ENCODE results near the gene ADRM1. TPM values are rescaled to one million over a fixed set of nuclear protein-coding genes. Genes with fewer than 3 reads are reported as not detected.

ADRM1 gene
- total RNA-seq, 1 donor from 2014 or later, result 193 TPM

GRCh38 chr20:62354031-62354808 is 51.4 kb downstream of the ADRM1 start:
- Histone ChIP-seq H3K36me3 (ENCODE audit: control insufficient read depth, insufficient read depth, low read length) (peaks cover 4% of the 10 kb centered on the region), H3K27me3 (ENCODE audit: control insufficient read depth, insufficient read depth, low read length) (no peaks in the 10 kb centered on the region), H3K4me3 (ENCODE audit: low read depth, low read length) (no peak overlapping the region)
- no peak for TF ChIP-seq CTCF (IDR thresholded peaks at IDR 0.05; ENCODE audit: insufficient read depth, low read length, poor library complexity, severe bottlenecking)
- DNase-seq (ENCODE audit: low read depth), result no peak

DNA sequence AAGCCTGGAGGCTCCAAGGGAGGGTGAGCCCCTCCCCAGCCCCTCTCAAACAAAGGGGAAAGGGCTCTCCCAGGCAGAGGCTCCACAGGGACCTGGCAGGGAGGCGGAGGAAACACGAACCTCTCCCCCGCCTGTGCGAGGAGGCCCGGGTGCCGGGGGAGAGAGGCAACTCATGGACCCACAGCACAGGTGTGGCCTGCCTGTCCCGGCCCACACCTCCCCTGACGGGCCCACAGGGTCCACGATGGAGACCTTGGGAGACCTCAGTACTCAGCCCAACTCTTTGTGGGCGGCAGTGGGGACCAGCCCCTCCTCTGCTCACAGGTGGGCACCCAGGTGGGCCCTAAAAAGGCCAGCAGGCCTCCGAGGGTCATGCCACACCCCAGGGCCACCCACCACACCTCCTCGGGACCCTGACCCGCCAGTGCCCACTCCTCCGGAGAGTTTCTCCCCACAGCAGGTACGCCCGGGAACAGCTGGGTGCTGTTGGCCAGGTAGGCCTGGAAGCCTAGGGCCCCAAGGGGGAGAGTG is 52.1 kb downstream of the ADRM1 start:
- TF ChIP-seq CTCF (IDR thresholded peaks at IDR 0.05; ENCODE audit: insufficient read depth, low read length, poor library complexity, severe bottlenecking), result no peak
- H3K36me3 ChIP-seq (ENCODE audit: control insufficient read depth, insufficient read depth, low read length), result peaks cover 2% of the 10 kb centered on the region
- H3K27me3 ChIP-seq (ENCODE audit: control insufficient read depth, insufficient read depth, low read length), result no peaks in the 10 kb centered on the region
- H3K4me3 ChIP-seq (ENCODE audit: low read depth, low read length), result no peak overlapping the region
- DNase-seq (ENCODE audit: low read depth), result no peak

DNA sequence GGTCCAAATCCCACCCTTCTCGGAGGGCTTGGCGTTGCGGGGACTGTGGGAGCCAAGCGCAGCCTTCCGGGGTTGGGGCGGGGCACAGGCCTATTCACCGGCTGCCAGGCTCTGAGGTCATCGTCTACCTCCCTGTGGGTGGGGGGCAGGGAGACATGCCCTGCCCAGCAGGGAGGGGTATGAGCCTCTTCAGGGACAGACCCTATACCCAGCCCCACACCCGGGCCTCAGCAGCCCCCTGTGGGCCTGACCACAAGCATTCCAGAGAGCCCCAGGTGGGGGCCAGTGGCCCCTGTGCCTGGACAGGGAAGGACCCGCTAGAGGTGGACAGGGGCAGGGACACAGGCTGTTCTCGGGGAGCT is 52.7 kb downstream of the ADRM1 start:
- Histone ChIP-seq H3K36me3 (ENCODE audit: control insufficient read depth, insufficient read depth, low read length) (peaks cover under 1% of the 10 kb centered on the region), H3K4me3 (ENCODE audit: low read depth, low read length) (no peak overlapping the region), H3K27me3 (ENCODE audit: control insufficient read depth, insufficient read depth, low read length) (no peaks in the 10 kb centered on the region)
- no peak for TF ChIP-seq CTCF (IDR thresholded peaks at IDR 0.05; ENCODE audit: insufficient read depth, low read length, poor library complexity, severe bottlenecking)
- DNase-seq (ENCODE audit: low read depth), result no peak

DNA sequence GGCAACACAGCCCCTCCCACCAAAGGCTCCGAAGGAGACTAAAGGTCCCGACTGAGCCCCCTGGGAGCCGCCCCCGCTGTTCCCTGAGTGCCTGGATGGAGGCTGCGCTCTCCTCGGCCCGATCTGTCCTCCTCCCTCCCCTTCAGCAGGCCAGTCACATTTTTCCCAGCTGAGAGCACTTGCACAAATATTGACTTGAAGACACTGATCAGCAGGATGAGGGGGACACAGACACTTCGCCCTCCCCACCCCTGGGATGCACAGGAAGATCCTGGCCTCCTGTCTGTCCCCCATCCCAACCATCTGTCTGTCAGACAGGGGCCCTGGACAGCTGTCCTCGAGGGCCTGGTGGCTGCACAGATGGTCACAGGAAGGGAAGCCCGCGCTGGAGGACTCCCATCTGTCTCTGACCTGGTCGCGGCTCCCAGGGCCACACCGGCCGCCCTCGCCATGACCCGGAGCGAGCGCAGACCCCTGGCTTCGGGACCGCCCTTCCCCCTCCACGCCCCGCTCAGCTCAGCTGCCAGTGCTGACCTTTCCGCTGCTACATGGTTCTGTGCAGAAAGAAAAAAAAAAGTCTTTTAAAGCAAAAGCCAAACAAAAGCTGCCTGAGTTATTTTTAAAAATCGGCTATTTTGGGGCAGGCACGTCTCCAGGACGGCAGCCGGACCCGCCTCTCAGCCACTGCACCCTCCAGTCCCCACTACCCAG is 53.2 kb downstream of the ADRM1 start:
- Histone ChIP-seq H3K4me3 (ENCODE audit: low read depth, low read length) (no peak overlapping the region), H3K36me3 (ENCODE audit: control insufficient read depth, insufficient read depth, low read length) (no peaks in the 10 kb centered on the region), H3K27me3 (ENCODE audit: control insufficient read depth, insufficient read depth, low read length) (no peaks in the 10 kb centered on the region)
- no peak for DNase-seq (ENCODE audit: low read depth)
- TF ChIP-seq CTCF (IDR thresholded peaks at IDR 0.05; ENCODE audit: insufficient read depth, low read length, poor library complexity, severe bottlenecking), result no peak

- DNase-seq (ENCODE audit: low read depth), result no peak
- Histone ChIP-seq H3K27me3 (ENCODE audit: control insufficient read depth, insufficient read depth, low read length) (no peaks in the 10 kb centered on the region), H3K36me3 (ENCODE audit: control insufficient read depth, insufficient read depth, low read length) (no peaks in the 10 kb centered on the region), H3K4me3 (ENCODE audit: low read depth, low read length) (no peak overlapping the region)
- no peak for TF ChIP-seq CTCF (IDR thresholded peaks at IDR 0.05; ENCODE audit: insufficient read depth, low read length, poor library complexity, severe bottlenecking)
Measured at GRCh38 chr20:62356589-62357186, 53.9 kb downstream of the ADRM1 start.
